Gastrocnemius medialis (tissue), 4 donors: ENCODE measurements around the gene AHRR. TPM values are rescaled to one million over a fixed set of nuclear protein-coding genes. Genes with fewer than 3 reads are reported as not detected.

Experiments used
- ATAC-seq, 2 donors: fragments of 150-250 bp; one replicate each; pipeline ENCODE4 v1.9.1; 2016
- DNase-seq, 2 donors: peaks; one replicate each; pipeline ENCODE4 v3.0.0-alpha.2; 2019
- H3K27ac ChIP-seq, 4 donors: fragments of 200-600 bp; sonication (generic); 1 replicate in 1 of 4; 2 replicates in 3 of 4; pipeline ENCODE4 v1.5.1; 2016 to 2018; ENCODE audit warnings: mild to moderate bottlenecking in 2 of 4, moderate library complexity in 1 of 4
- H3K27me3 ChIP-seq, 3 donors: fragments of 200-600 bp; sonication (generic) in 2 of 3; 1 replicate in 1 of 3; 2 replicates in 2 of 3; pipeline versions ENCODE4 v1.5.1 to v1.6.0; 2016 to 2019; ENCODE audit warnings: mild to moderate bottlenecking in 1 of 3, moderate library complexity in 1 of 3
- H3K36me3 ChIP-seq, 2 donors: fragments of 200-600 bp; sonication (generic) in 1 of 2; one replicate each; pipeline ENCODE4 v1.5.1; 2017 to 2018
- H3K4me1 ChIP-seq, 2 donors: fragments of 200-600 bp; sonication (generic) in 1 of 2; one replicate each; pipeline ENCODE4 v1.5.1; 2016 to 2017; ENCODE audit warnings: mild to moderate bottlenecking in 2 of 2
- H3K4me3 ChIP-seq, 4 donors: fragments of 200-600 bp; sonication (generic) in 3 of 4; 1 replicate in 1 of 4; 2 replicates in 3 of 4; pipeline ENCODE4 v1.5.1; 2016 to 2019; ENCODE audit warnings: mild to moderate bottlenecking in 2 of 4
- H3K9me3 ChIP-seq, 3 donors: fragments of 200-600 bp; sonication (generic) in 2 of 3; 1 replicate in 1 of 3; 2 replicates in 2 of 3; pipeline ENCODE4 v1.5.1; 2016 to 2019
- CTCF ChIP-seq, 5 experiments: fragments of 450-650 bp in 3 of 5; fragments of 200-600 bp in 2 of 5; sonication (generic) in 2 of 5; IDR thresholded peaks in 4 of 5; conservative IDR thresholded peaks in 1 of 5; 1 replicate in 4 of 5; 2 replicates in 1 of 5; pipeline ENCODE4 v1.5.1; 2016 to 2019; ENCODE audit warnings: antibody characterized with exemption in 5 of 5, mild to moderate bottlenecking in 3 of 5, moderate library complexity in 3 of 5
- POLR2A ChIP-seq, 2 donors: fragments of 450-650 bp; IDR thresholded peaks; one replicate each; pipeline ENCODE4 v1.6.1; 2017; ENCODE audit warnings: antibody characterized with exemption in 2 of 2, mild to moderate bottlenecking in 2 of 2, moderate library complexity in 2 of 2
- in situ Hi-C, 4 donors: fragments of 200-750 bp; cut with MboI; loops; one replicate each; pipeline versions ENCODE4 v1.15.0 to v1.8.0; 2017; ENCODE audit warnings: low sequenced_read_pairs in 4 of 4
- intact Hi-C: fragments of 100-400 bp; cut with DNase I; formaldehyde crosslinking; loops from one replicate; pipeline ENCODE4 v1.15.1; 2023; ENCODE audit warnings: low total_unique reads
- total RNA-seq, 4 donors: library from RNA; depleted of rRNA; stranded (reverse); fragments of >200 nt; gene quantifications; one replicate each; pipeline versions ENCODE4 v1.1.0 to v1.2.3, GENCODE V29; 2016

AHRR gene
- total RNA-seq, 4 donors from 2014 or later = 0.05 to 1.3 (median 0.18) TPM; not detected in 1

GRCh38 chr5:469752-470483, 148.4 kb downstream of the AHRR start:
- TF ChIP-seq CTCF (IDR thresholded peaks at IDR 0.05 in 4 of 5, conservative IDR thresholded peaks at IDR 0.05 in 1 of 5) = no peak
- no peak for TF ChIP-seq POLR2A (IDR thresholded peaks at IDR 0.05)
- H3K27me3 ChIP-seq = peaks cover 0 to 5% (median 3%) of the 10 kb centered on the region in 3 donors
- H3K36me3 ChIP-seq = peaks cover 0 to 24% of the 10 kb centered on the region in 2 donors
- H3K4me1 ChIP-seq = peaks cover 11 to 18% of the 10 kb centered on the region in 2 donors
- no peaks in the 10 kb centered on the region for H3K9me3 ChIP-seq
- no peak overlapping the region for H3K4me3 ChIP-seq
- ATAC-seq (no peak), DNase-seq (no peak)
- H3K27ac ChIP-seq = no peak overlapping the region
- intact Hi-C loops = loop anchor here (5.0 kb wide), 1 partner anchor 1122 kb away; no protein-coding TSS in a partner anchor
- in situ Hi-C loops = no loop called here

- TF ChIP-seq CTCF (IDR thresholded peaks at IDR 0.05 in 4 of 5, conservative IDR thresholded peaks at IDR 0.05 in 1 of 5) (no peak), POLR2A (IDR thresholded peaks at IDR 0.05) (no peak)
- peak in 1 of 2 donors; percentile 7 for DNase-seq
- H3K27ac ChIP-seq = peak overlapping the region in 2 of 4 donors; percentile 90 to 94
Observed at GRCh38 chr5:470961-471749, 149.6 kb downstream of the AHRR start.

GRCh38 chr5:471750-472058, 150.2 kb downstream of the AHRR start:
- Histone ChIP-seq H3K27me3 (peaks cover 16 to 22% (median 20%) of the 10 kb centered on the region in 3 donors), H3K4me1 (peaks cover 11 to 24% of the 10 kb centered on the region in 2 donors), H3K27ac (peak overlapping the region; percentile 84 to 94 (median 90)), H3K36me3 (peaks cover 0 to 7% of the 10 kb centered on the region in 2 donors), H3K9me3 (no peaks in the 10 kb centered on the region), H3K4me3 (peak overlapping the region; percentile 74 to 92 (median 85))
- ATAC-seq (no peak), DNase-seq (peak in 1 of 2 donors; percentile 4)
- TF ChIP-seq POLR2A (IDR thresholded peaks at IDR 0.05) (no peak), CTCF (IDR thresholded peaks at IDR 0.05 in 4 of 5, conservative IDR thresholded peaks at IDR 0.05 in 1 of 5) (no peak)
- intact Hi-C loops = loop anchor here (2.0 to 5.0 kb wide), 2 partner anchors 29 to 1121 kb away; partner anchors contain the start of gene EXOC3
- in situ Hi-C loops = no loop called here

More at GRCh38 chr5:470961-471749, 149.6 kb downstream of the AHRR start:
- no peak for ATAC-seq
- H3K36me3 ChIP-seq = peaks cover 0 to 12% of the 10 kb centered on the region in 2 donors
- in situ Hi-C loops = no loop called here
- H3K27me3 ChIP-seq = peaks cover 10 to 17% (median 15%) of the 10 kb centered on the region in 3 donors
- no peaks in the 10 kb centered on the region for H3K9me3 ChIP-seq
- H3K4me1 ChIP-seq = peaks cover 11 to 24% of the 10 kb centered on the region in 2 donors
- intact Hi-C loops = loop anchor here (5.0 kb wide), 1 partner anchor 1121 kb away; no protein-coding TSS in a partner anchor
- H3K4me3 ChIP-seq = no peak overlapping the region

GRCh38 chr5:472076-472655, 150.7 kb downstream of the AHRR start:
- intact Hi-C loops = loop anchor here (2.0 to 5.0 kb wide), 2 partner anchors 29 to 1120 kb away; partner anchors contain the start of gene EXOC3
- ATAC-seq (peak; percentile 11 to 22), DNase-seq (peak in 1 of 2 donors; percentile 34)
- TF ChIP-seq POLR2A (IDR thresholded peaks at IDR 0.05) (no peak), CTCF (IDR thresholded peaks at IDR 0.05 in 4 of 5, conservative IDR thresholded peaks at IDR 0.05 in 1 of 5) (no peak)
- Histone ChIP-seq H3K27ac (peak overlapping the region; percentile 84 to 94 (median 90)), H3K4me3 (peak overlapping the region; percentile 74 to 92 (median 85)), H3K4me1 (peaks cover 11 to 24% of the 10 kb centered on the region in 2 donors), H3K36me3 (peaks cover 0 to 2% of the 10 kb centered on the region in 2 donors), H3K27me3 (peaks cover 21 to 27% (median 25%) of the 10 kb centered on the region in 3 donors), H3K9me3 (no peaks in the 10 kb centered on the region)
- in situ Hi-C loops = no loop called here
